Loucy (cell line): ENCODE measurements around the gene HPD.
"Not testable (repeated sequence)": the region's sequence is repeated elsewhere in the genome, so short reads cannot be mapped to it uniquely, and the experiment has no call there.

Experiments
- CTCF ChIP-seq: fragments of 200-600 bp; sonication (generic); conservative IDR thresholded peaks from 2 replicates; pipeline ENCODE4 v1.5.1; 2014; ENCODE audit warnings: mild to moderate bottlenecking, antibody characterized with exemption, low read length
- EZH2phosphoT487 ChIP-seq: fragments of 200-600 bp; IDR thresholded peaks from 2 replicates; pipeline ENCODE4 v1.6.1; 2018; ENCODE audit warnings: antibody characterized with exemption, mild to moderate bottlenecking, moderate library complexity, borderline replicate concordance

DNA sequence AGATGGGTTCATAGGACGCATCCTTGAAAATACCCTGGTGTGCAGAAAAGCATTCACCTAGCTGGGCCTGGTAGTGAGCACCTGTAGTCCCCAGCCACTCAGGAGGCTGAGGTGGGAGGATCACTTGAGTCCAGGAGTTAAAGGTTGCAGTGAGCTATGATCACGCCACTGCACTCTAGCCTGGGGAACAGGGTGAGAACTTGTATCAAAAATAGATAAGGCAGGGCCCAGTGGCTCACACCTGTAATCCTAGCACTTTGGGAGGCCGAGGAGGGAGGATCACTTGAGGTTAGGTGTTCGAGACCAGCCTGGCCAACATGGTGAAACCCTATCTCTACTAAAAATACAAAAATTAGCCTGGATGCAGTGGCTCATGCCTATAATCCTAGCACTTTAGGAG, 2.0 kb upstream of the HPD start:
- TF ChIP-seq CTCF, EZH2phosphoT487: not testable (repeated sequence)
